Measurements from ENCODE around the gene RIC1. TPM values are rescaled to one million over a fixed set of nuclear protein-coding genes. Genes with fewer than 3 reads are reported as not detected.

The RIC1 gene
- total RNA-seq, 1 experiment from 2014 or later = 25.5 TPM

DNA sequence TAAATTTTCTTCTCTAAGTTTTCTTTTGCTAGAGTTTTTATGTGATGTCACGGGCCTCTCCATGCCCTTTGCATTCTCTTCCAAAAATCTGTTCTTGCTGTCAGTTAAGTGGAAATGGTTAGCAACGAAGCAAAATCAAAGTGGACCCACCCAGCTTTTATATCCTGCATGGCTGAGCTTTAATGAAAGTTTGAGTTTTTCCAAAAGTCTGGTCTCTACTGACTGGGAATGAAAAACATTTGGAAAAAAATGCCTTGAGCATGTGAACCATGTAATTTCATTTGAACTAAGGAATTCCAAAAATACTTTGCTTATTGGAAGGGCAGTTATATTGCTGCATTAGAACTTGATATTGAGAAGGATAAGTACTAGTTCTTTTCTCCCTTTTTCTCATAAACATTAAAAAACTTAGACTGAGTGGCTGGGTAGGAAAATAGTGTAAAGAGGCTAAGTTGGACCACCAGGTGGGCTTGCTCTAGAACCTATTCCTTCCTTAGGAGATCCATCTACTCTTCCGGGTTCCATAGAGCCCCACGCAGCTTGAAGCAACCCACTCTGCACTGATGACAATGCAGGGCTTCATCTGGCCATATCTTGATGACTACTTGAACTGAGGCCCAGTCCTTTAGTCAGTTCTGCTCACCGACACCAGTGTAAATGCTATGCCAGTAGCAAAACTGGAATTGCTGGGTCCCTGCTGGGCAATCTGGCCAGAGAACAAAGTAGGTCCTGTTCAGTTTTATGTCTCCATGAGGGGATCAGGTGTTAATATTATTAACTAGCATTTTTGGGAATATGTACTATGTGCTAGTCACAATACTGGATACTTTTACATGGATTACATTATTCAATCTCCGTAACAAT, 17.4 kb upstream of the RIC1 start:
- ATAC-seq (0 out of 2 replicates have a peak, but pooled peaks have one; percentile 17), DNase-seq (ENCODE audit: low read depth, low spot score) (no peak)
- intact Hi-C loops (cut with micrococcal nuclease) = no loop called here
- Histone ChIP-seq H3K4me1 (ENCODE audit: control insufficient read depth in 1 of 2, insufficient read depth in 2 of 2, low read length in 2 of 2) (0 out of 4 replicates have a peak, but pooled peaks cover 0 to 6% of the 10 kb centered on the region in 2 experiments), H2AFZ (ENCODE audit: low read depth, low read length, poor library complexity, severe bottlenecking) (no peak overlapping the region), H3K27ac (ENCODE audit: low read depth, low read length) (no peak overlapping the region), H3K27me3 (ENCODE audit: insufficient read depth, low read length) (no peaks in the 10 kb centered on the region), H3K4me3 (replicated peaks in 1 of 2; ENCODE audit: low read depth in 1 of 2, low read length in 2 of 2) (no peak overlapping the region), H3K9me3 (ENCODE audit: control insufficient read depth in 1 of 2, insufficient read depth in 1 of 2, low read depth in 1 of 2, low read length in 2 of 2) (no peaks in the 10 kb centered on the region), H3K9me2 (ENCODE audit: insufficient read depth) (no peaks in the 10 kb centered on the region; the same call in 1 of the 2 replicates), H3K4me2 (ENCODE audit: low read length) (no peak overlapping the region), H3K36me3 (ENCODE audit: control insufficient read depth in 1 of 2, insufficient read depth in 2 of 2, low read length in 2 of 2) (no peaks in the 10 kb centered on the region), H3K79me2 (ENCODE audit: insufficient read depth, low read length) (no peaks in the 10 kb centered on the region), H4K20me1 (ENCODE audit: insufficient read depth) (no peaks in the 10 kb centered on the region), H3K9ac (ENCODE audit: low read length) (no peak overlapping the region)
- ChIA-PET RAD21 (ENCODE audit: low non-redundant PET in 1 of 2, low total read pairs in 2 of 2, uncharacterized antibody in 2 of 2, unreplicated experiment in 2 of 2) (no interaction called here), POLR2A (no interaction called here), CTCF (no interaction called here)
- TF ChIP-seq, protein P1, sequence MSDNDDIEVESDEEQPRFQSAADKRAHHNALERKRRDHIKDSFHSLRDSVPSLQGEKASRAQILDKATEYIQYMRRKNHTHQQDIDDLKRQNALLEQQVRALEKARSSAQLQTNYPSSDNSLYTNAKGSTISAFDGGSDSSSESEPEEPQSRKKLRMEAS (IDR thresholded peaks at IDR 0.05) = 0 out of 2 replicates have a peak, but pooled peaks have one; percentile 17
- TF ChIP-seq EZH2phosphoT487 (IDR thresholded peaks at IDR 0.05; ENCODE audit: borderline replicate concordance) = no peak
- BruUV-seq (replicated peaks) = no TSS peak

DNA sequence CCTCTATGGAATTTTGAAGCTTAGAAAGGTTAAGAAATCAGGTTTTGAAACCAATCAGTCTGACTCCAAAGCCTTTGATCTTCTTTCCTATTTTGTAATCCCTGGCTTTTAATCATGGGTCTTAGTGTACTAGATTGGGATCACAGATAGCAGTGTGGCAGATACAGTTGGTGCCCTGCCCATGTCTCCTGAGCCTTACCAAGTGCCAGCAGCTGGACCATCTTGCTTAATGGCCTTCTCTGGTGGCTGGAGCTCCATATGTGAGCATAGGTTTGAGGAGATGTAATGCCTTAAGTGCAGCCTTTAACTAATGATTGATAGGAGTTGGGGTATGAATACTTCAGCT, 16.7 kb upstream of the RIC1 start:
- CTCF ChIA-PET = no interaction called here
- BruUV-seq (replicated peaks) = no TSS peak
- RAD21 ChIA-PET (ENCODE audit: low non-redundant PET in 1 of 2, low total read pairs in 2 of 2, uncharacterized antibody in 2 of 2, unreplicated experiment in 2 of 2) = no interaction called here
- TF ChIP-seq ZFX (IDR thresholded peaks at IDR 0.05) (no peak), RAD21 (IDR thresholded peaks at IDR 0.05; ENCODE audit: low read depth) (no peak), EZH2phosphoT487 (IDR thresholded peaks at IDR 0.05; ENCODE audit: borderline replicate concordance) (no peak), FOSL1 (IDR thresholded peaks at IDR 0.05; ENCODE audit: low read depth) (no peak), SRF (IDR thresholded peaks at IDR 0.05; ENCODE audit: low read depth) (no peak), ELF1 (IDR thresholded peaks at IDR 0.05; ENCODE audit: borderline replicate concordance, low read depth) (no peak), POLR2A (IDR thresholded peaks at IDR 0.05; ENCODE audit: borderline replicate concordance, extremely low read depth, insufficient read depth, insufficient read length) (no peak), EGR1 (IDR thresholded peaks at IDR 0.05; ENCODE audit: low read depth) (no peak), POLR2AphosphoS5 (IDR thresholded peaks at IDR 0.05; ENCODE audit: low read depth, low read length) (no peak), TCF7L2 (IDR thresholded peaks at IDR 0.05; ENCODE audit: borderline replicate concordance, extremely low read depth, insufficient read depth, insufficient read length) (no peak), ZNF274 (IDR thresholded peaks at IDR 0.05; ENCODE audit: low read depth, low read length) (no peak)
- TF ChIP-seq, protein P2, sequence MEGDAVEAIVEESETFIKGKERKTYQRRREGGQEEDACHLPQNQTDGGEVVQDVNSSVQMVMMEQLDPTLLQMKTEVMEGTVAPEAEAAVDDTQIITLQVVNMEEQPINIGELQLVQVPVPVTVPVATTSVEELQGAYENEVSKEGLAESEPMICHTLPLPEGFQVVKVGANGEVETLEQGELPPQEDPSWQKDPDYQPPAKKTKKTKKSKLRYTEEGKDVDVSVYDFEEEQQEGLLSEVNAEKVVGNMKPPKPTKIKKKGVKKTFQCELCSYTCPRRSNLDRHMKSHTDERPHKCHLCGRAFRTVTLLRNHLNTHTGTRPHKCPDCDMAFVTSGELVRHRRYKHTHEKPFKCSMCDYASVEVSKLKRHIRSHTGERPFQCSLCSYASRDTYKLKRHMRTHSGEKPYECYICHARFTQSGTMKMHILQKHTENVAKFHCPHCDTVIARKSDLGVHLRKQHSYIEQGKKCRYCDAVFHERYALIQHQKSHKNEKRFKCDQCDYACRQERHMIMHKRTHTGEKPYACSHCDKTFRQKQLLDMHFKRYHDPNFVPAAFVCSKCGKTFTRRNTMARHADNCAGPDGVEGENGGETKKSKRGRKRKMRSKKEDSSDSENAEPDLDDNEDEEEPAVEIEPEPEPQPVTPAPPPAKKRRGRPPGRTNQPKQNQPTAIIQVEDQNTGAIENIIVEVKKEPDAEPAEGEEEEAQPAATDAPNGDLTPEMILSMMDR (IDR thresholded peaks at IDR 0.05 in 2 of 3, conservative IDR thresholded peaks at IDR 0.05 in 1 of 3; ENCODE audit: borderline replicate concordance in 1 of 3, insufficient read depth in 1 of 3, low read depth in 2 of 3, low read length in 2 of 3) = no peak
- TF ChIP-seq, protein P3, sequence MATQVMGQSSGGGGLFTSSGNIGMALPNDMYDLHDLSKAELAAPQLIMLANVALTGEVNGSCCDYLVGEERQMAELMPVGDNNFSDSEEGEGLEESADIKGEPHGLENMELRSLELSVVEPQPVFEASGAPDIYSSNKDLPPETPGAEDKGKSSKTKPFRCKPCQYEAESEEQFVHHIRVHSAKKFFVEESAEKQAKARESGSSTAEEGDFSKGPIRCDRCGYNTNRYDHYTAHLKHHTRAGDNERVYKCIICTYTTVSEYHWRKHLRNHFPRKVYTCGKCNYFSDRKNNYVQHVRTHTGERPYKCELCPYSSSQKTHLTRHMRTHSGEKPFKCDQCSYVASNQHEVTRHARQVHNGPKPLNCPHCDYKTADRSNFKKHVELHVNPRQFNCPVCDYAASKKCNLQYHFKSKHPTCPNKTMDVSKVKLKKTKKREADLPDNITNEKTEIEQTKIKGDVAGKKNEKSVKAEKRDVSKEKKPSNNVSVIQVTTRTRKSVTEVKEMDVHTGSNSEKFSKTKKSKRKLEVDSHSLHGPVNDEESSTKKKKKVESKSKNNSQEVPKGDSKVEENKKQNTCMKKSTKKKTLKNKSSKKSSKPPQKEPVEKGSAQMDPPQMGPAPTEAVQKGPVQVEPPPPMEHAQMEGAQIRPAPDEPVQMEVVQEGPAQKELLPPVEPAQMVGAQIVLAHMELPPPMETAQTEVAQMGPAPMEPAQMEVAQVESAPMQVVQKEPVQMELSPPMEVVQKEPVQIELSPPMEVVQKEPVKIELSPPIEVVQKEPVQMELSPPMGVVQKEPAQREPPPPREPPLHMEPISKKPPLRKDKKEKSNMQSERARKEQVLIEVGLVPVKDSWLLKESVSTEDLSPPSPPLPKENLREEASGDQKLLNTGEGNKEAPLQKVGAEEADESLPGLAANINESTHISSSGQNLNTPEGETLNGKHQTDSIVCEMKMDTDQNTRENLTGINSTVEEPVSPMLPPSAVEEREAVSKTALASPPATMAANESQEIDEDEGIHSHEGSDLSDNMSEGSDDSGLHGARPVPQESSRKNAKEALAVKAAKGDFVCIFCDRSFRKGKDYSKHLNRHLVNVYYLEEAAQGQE (IDR thresholded peaks at IDR 0.05; ENCODE audit: low read depth) = no peak

More for the DNA sequence above, 16.7 kb upstream of the RIC1 start:
- 0 out of 4 replicates have a peak, but pooled peaks cover 0 to 6% of the 10 kb centered on the region in 2 experiments for H3K4me1 ChIP-seq (ENCODE audit: control insufficient read depth in 1 of 2, insufficient read depth in 2 of 2, low read length in 2 of 2)
- no peak overlapping the region for H3K27ac ChIP-seq (ENCODE audit: low read depth, low read length)
- no peak overlapping the region for H3K4me3 ChIP-seq (replicated peaks in 1 of 2; ENCODE audit: low read depth in 1 of 2, low read length in 2 of 2)
- ATAC-seq (no peak; the same call in 1 of the 2 replicates), DNase-seq (ENCODE audit: low read depth, low spot score) (no peak)
- H2AFZ ChIP-seq (ENCODE audit: low read depth, low read length, poor library complexity, severe bottlenecking) = no peak overlapping the region
- no peaks in the 10 kb centered on the region for H3K36me3 ChIP-seq (ENCODE audit: control insufficient read depth in 1 of 2, insufficient read depth in 2 of 2, low read length in 2 of 2)
- no peak overlapping the region for H3K4me2 ChIP-seq (ENCODE audit: low read length)
- no peaks in the 10 kb centered on the region; the same call in 1 of the 2 replicates for H3K9me2 ChIP-seq (ENCODE audit: insufficient read depth)
- no peaks in the 10 kb centered on the region for H3K27me3 ChIP-seq (ENCODE audit: insufficient read depth, low read length)
- POLR2A ChIA-PET = no interaction called here
- H3K9me3 ChIP-seq (ENCODE audit: control insufficient read depth in 1 of 2, insufficient read depth in 1 of 2, low read depth in 1 of 2, low read length in 2 of 2) = no peaks in the 10 kb centered on the region
- H4K20me1 ChIP-seq (ENCODE audit: insufficient read depth) = no peaks in the 10 kb centered on the region
- no peak overlapping the region for H3K9ac ChIP-seq (ENCODE audit: low read length)
- intact Hi-C loops (cut with micrococcal nuclease) = no loop called here
- no peaks in the 10 kb centered on the region for H3K79me2 ChIP-seq (ENCODE audit: insufficient read depth, low read length)

All from HCT116 (cell line).